Colon (tissue), 2 donors: ENCODE data around the gene OR2L8.

Source experiments
- FAIRE-seq: peaks from 2 replicates; lab custom pipeline; 2012; peaks lifted over from hg19 to GRCh38; lab: Jason Lieb, UNC
- donor health status: control.
- donor health status: control.

The OR2L8 gene

GRCh38 chr1:247992986-247993385 is 44.3 kb downstream of the OR2L8 start:
- no peak for FAIRE-seq

- no peak for FAIRE-seq
Measured at GRCh38 chr1:247998811-247999210, 50.2 kb downstream of the OR2L8 start.
